Measurements from ENCODE around the gene MUL1. TPM values are rescaled to one million over a fixed set of nuclear protein-coding genes. Genes with fewer than 3 reads are reported as not detected.

Gene MUL1
- total RNA-seq, 1 donor from 2014 or later = 19.9 TPM

DNA sequence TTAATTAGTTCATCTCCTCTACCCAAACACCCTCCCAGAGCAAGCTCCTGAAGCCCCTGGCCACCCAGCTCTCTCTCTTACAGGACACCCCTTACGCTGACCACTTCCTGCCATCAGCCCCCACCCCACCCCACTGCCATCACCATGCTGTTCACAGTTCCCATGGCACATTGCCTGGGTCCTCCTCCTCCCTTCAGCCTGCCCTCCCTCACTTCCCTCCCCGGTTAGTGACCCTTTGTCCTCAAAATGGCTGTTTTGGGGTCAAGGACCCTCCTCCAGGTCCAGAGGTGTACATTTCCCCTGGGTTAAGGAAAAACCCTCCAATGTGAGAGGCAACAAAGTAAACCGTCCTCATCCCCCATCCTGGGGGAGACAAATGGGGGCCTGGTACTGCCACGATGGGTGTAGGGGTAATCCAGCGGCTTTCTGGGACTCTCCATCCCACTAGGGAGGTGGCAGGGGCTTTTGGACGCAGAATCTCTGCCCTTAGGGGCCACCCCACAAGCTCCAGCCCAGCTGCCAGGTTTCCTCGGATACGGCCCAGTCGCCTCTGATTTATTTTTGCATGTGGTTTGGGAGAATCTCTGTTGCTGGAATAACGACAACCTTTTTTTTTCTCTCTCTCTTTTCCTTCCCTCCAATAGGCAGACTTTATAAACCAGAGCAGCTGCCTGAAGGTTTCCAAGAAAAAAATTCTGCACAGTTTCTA, 30.4 kb downstream of the MUL1 start:
- Histone ChIP-seq H3K36me3 (no peaks in the 10 kb centered on the region), H3K4me1 (peaks cover 18% of the 10 kb centered on the region), H3K27ac (no peak overlapping the region), H3K27me3 (no peaks in the 10 kb centered on the region), H3K4me3 (no peak overlapping the region), H3K9me3 (no peaks in the 10 kb centered on the region)
- TF ChIP-seq POLR2AphosphoS5 (IDR thresholded peaks at IDR 0.05; ENCODE audit: insufficient read depth in 1 of 2, low read depth in 1 of 2) (no peak), POLR2A (IDR thresholded peaks at IDR 0.05) (no peak)
- TF ChIP-seq, protein P1, sequence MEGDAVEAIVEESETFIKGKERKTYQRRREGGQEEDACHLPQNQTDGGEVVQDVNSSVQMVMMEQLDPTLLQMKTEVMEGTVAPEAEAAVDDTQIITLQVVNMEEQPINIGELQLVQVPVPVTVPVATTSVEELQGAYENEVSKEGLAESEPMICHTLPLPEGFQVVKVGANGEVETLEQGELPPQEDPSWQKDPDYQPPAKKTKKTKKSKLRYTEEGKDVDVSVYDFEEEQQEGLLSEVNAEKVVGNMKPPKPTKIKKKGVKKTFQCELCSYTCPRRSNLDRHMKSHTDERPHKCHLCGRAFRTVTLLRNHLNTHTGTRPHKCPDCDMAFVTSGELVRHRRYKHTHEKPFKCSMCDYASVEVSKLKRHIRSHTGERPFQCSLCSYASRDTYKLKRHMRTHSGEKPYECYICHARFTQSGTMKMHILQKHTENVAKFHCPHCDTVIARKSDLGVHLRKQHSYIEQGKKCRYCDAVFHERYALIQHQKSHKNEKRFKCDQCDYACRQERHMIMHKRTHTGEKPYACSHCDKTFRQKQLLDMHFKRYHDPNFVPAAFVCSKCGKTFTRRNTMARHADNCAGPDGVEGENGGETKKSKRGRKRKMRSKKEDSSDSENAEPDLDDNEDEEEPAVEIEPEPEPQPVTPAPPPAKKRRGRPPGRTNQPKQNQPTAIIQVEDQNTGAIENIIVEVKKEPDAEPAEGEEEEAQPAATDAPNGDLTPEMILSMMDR (IDR thresholded peaks at IDR 0.05) = no peak
- intact Hi-C loops (cut with DNase I) = no loop called here
- DNase-seq (ENCODE audit: extremely low spot score in 2 of 2) = no peak

DNA sequence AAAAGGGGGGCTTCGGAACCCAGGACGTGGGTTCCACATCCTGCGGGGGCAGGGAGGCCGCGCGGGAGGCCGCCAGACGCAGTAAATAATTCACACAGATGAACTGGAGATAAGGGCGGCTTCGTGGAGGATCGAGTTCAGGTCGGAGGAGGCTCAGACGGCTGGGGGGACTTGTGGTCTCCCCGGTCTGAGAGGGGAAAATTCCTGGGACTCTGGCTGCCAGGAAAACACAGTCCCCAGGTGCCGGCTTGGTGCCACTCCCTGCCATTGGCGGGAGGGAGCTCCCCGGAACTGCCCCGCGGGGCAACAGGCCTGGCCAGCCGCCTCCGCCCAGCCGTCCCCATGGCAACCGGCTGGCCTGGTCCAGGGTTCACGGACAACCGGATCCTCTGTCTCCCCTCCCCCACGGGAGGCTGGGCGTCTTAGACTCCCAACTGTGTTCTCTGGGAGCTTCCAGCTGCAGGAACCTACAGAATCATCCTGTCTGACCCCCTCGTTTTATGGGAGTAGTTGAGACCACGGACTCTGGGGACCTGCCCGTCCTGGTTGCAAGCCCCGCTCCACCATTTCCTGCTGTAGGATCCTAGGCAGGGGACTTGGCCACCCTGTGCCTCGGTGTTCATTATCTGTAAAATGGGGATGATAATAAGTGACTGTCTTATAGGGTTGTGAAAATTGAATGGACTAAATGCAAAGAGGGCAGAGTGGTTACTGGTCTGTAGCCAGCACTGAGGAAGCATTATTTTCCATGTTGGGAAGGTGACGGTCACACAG, 31.5 kb downstream of the MUL1 start:
- no peaks in the 10 kb centered on the region for H3K36me3 ChIP-seq
- H3K9me3 ChIP-seq = no peaks in the 10 kb centered on the region
- peaks cover 18% of the 10 kb centered on the region for H3K4me1 ChIP-seq
- no peak for DNase-seq (ENCODE audit: extremely low spot score in 2 of 2)
- H3K27ac ChIP-seq = no peak overlapping the region
- H3K4me3 ChIP-seq = peak overlapping the region in 1 of 2 donors; percentile 8
- no peaks in the 10 kb centered on the region for H3K27me3 ChIP-seq
- intact Hi-C loops (cut with DNase I) = no loop called here
- no peak for TF ChIP-seq POLR2A (IDR thresholded peaks at IDR 0.05)
- no peak for TF ChIP-seq POLR2AphosphoS5 (IDR thresholded peaks at IDR 0.05; ENCODE audit: insufficient read depth in 1 of 2, low read depth in 1 of 2)
- TF ChIP-seq, protein P1 (IDR thresholded peaks at IDR 0.05) = no peak

DNA sequence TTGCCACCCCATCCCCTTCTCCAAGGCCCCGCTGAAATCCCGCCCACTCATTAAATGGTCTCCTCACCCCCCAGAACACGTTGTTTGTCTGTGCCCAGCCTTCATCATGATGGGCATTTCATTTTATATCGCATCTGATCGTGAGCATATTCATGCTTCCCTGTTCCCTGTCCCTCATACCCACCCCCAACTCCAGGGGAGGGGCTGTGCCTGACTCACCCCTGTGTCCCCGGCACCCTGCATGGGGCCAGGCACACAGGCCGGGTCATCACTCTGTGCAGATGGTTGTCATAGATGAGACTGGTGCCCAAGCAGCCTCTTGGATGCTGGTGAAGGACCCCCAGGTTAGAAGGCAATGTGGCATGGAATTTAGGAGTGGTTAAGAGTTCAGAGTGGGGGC, 33.0 kb downstream of the MUL1 start:
- DNase-seq (ENCODE audit: extremely low spot score in 2 of 2) = no peak
- no peak overlapping the region for H3K4me3 ChIP-seq
- H3K27ac ChIP-seq = no peak overlapping the region
- H3K27me3 ChIP-seq = no peaks in the 10 kb centered on the region
- H3K4me1 ChIP-seq = peaks cover 18% of the 10 kb centered on the region
- intact Hi-C loops (cut with DNase I) = no loop called here
- TF ChIP-seq POLR2AphosphoS5 (IDR thresholded peaks at IDR 0.05; ENCODE audit: insufficient read depth in 1 of 2, low read depth in 1 of 2) (no peak), POLR2A (IDR thresholded peaks at IDR 0.05) (no peak)
- TF ChIP-seq, protein P1 (IDR thresholded peaks at IDR 0.05) = no peak
- H3K36me3 ChIP-seq = no peaks in the 10 kb centered on the region
- H3K9me3 ChIP-seq = no peaks in the 10 kb centered on the region

DNA sequence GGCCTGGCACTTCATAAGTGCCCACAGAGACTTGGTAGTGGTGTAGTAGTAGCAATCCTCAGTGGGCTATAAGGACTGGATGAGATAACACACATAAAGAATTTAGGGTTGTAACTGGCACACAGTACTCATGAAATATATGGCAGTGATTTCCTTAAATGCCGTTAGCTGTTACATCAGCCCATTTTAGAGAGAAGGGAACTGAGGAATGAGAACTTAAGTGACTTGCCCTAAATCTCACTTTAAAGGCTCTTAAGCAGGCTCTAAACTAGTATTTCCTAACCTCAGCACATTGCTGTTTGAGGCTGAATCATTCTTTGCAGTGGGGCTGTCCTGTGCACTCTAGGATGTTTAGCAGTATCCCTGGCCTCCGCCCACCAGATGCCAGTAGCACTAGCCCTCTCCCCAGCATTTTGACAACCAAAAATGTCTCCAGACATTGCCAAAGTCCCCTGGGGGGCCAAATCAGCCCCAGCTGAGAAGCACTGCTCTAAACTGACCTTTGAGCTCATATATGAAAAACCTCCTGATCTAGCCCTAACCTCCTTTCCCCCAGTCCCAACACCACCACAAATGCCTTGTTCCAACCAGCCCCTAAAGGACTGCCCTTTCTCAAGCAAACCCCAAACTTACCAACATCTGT, 33.5 kb downstream of the MUL1 start:
- no peak for TF ChIP-seq POLR2A (IDR thresholded peaks at IDR 0.05)
- TF ChIP-seq POLR2AphosphoS5 (IDR thresholded peaks at IDR 0.05; ENCODE audit: insufficient read depth in 1 of 2, low read depth in 1 of 2) = no peak
- TF ChIP-seq, protein P1 (IDR thresholded peaks at IDR 0.05) = no peak
- Histone ChIP-seq H3K27me3 (no peaks in the 10 kb centered on the region), H3K27ac (no peak overlapping the region), H3K4me3 (no peak overlapping the region), H3K9me3 (no peaks in the 10 kb centered on the region), H3K4me1 (peaks cover 18% of the 10 kb centered on the region), H3K36me3 (no peaks in the 10 kb centered on the region)
- DNase-seq (ENCODE audit: extremely low spot score in 2 of 2) = no peak
- intact Hi-C loops (cut with DNase I) = no loop called here
